ENCODE measurements around the gene MSANTD2. TPM values are rescaled to one million over a fixed set of nuclear protein-coding genes. Genes with fewer than 3 reads are reported as not detected.

Gene MSANTD2
- total and polyA plus RNA-seq, 7 experiments from 2014 or later: 3.8 to 29.5 (median 12.1) TPM

DNA sequence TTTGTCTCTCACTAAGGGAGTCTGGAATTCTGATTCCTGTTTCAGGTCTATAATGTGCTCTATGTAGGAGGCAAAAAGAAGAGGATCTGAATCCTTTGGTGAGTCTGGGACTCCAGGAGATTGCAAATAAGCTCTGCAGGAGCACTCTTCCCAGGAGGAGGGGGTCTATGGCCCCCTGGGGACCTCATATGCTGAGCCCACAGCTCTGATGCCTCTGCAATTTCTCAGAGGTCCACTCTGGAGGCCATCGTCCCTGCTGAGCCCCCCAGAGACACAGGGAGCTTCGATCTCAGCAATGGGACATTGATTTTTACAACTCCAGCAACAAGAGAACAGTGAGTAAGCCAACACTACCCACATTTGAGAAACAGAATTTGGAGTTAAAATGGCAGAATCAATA lies 80.7 kb downstream of the MSANTD2 start:
- CTCF ChIA-PET: interaction anchor here (0.7 kb wide), 1 partner anchor 43 kb away, joined by 3 read pairs; no protein-coding TSS in a partner anchor
- ATAC-seq: no peak
- Mint-ChIP-seq H3K9me3 (no peaks in the 10 kb centered on the region), H3K27me3 (peaks cover 19 to 90% (median 36%) of the 10 kb centered on the region in 5 donors), H3K4me3 (peak overlapping the region in 2 of 10 donors; percentile 40 to 85), H3K27ac (no peak overlapping the region), H3K4me1 (peaks cover 14 to 34% (median 21%) of the 10 kb centered on the region in 7 donors), H3K36me3 (peaks cover 0 to 6% (median 0%) of the 10 kb centered on the region in 5 donors)
- Histone ChIP-seq H3K4me3 (ENCODE audit: low read length) (no peak overlapping the region), H3K4me1 (ENCODE audit: control insufficient read depth in 2 of 2, insufficient read depth in 2 of 2, low read length in 2 of 2) (peaks cover 10 to 15% of the 10 kb centered on the region in 2 donors), H3K27ac (ENCODE audit: low read depth, low read length) (no peak overlapping the region), H3K36me3 (ENCODE audit: control insufficient read depth in 2 of 3, insufficient read depth in 3 of 3, low read length in 3 of 3) (no peaks in the 10 kb centered on the region), H3K27me3 (ENCODE audit: control insufficient read depth in 2 of 2, insufficient read depth in 2 of 2, low read length in 2 of 2) (peaks cover 5 to 6% of the 10 kb centered on the region in 2 donors), H3K9me3 (ENCODE audit: control insufficient read depth in 2 of 3, low read length in 3 of 3) (no peaks in the 10 kb centered on the region)
- POLR2A ChIA-PET: interaction anchor here (1.4 kb wide), 1 partner anchor 27 kb away, joined by 3 read pairs; no protein-coding TSS in a partner anchor
- DNase-seq: no peak
- intact Hi-C loops (cut with micrococcal nuclease): loop anchor here in 1 of 2 donors (2.0 kb wide), 1 partner anchor 27 kb away; no protein-coding TSS in a partner anchor

DNA sequence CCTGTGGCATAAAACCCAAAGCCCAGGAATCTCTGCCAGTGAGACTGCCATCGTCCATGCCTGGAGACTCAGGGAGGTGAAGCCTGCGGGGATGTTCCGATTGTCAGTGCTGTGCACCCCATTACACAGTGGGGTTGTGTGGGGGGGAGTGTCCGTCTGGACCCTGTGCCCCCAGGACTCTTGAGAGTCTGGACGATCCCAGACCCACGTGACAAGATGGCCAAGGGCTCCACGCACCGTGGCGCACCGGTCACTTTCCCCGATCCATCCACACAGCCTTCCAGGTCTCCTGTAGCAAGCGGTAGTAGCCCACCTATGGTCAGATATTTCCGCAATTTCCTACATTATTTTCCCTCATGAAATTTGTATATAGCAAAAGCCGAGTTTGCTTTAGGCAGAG lies 81.4 kb downstream of the MSANTD2 start:
- no peaks in the 10 kb centered on the region for H3K36me3 ChIP-seq (ENCODE audit: control insufficient read depth in 2 of 3, insufficient read depth in 3 of 3, low read length in 3 of 3)
- peaks cover 5 to 6% of the 10 kb centered on the region in 2 donors for H3K27me3 ChIP-seq (ENCODE audit: control insufficient read depth in 2 of 2, insufficient read depth in 2 of 2, low read length in 2 of 2)
- H3K27ac Mint-ChIP-seq: no peak overlapping the region
- peaks cover 10 to 15% of the 10 kb centered on the region in 2 donors for H3K4me1 ChIP-seq (ENCODE audit: control insufficient read depth in 2 of 2, insufficient read depth in 2 of 2, low read length in 2 of 2)
- CTCF ChIA-PET: interaction anchor here (0.7 kb wide), 1 partner anchor 44 kb away, joined by 3 read pairs; no protein-coding TSS in a partner anchor
- peaks cover 27 to 85% (median 43%) of the 10 kb centered on the region in 5 donors for H3K27me3 Mint-ChIP-seq
- DNase-seq: no peak
- H3K4me3 ChIP-seq (ENCODE audit: low read length): no peak overlapping the region
- peaks cover 0 to 11% (median 5%) of the 10 kb centered on the region in 5 donors for H3K36me3 Mint-ChIP-seq
- H3K4me1 Mint-ChIP-seq: peaks cover 14 to 34% (median 21%) of the 10 kb centered on the region in 7 donors
- POLR2A ChIA-PET: no interaction called here
- no peaks in the 10 kb centered on the region for H3K9me3 Mint-ChIP-seq
- intact Hi-C loops (cut with micrococcal nuclease): loop anchor here in 1 of 2 donors (1.0 to 2.0 kb wide), 3 partner anchors 20 to 46 kb away; partner anchors contain the start of genes NRGN, SIAE and SPA17
- H3K4me3 Mint-ChIP-seq: peak overlapping the region in 8 of 10 donors; percentile 3 to 94 (median 63)
- no peaks in the 10 kb centered on the region for H3K9me3 ChIP-seq (ENCODE audit: control insufficient read depth in 2 of 3, low read length in 3 of 3)
- no peak for ATAC-seq
- H3K27ac ChIP-seq (ENCODE audit: low read depth, low read length): no peak overlapping the region

DNA sequence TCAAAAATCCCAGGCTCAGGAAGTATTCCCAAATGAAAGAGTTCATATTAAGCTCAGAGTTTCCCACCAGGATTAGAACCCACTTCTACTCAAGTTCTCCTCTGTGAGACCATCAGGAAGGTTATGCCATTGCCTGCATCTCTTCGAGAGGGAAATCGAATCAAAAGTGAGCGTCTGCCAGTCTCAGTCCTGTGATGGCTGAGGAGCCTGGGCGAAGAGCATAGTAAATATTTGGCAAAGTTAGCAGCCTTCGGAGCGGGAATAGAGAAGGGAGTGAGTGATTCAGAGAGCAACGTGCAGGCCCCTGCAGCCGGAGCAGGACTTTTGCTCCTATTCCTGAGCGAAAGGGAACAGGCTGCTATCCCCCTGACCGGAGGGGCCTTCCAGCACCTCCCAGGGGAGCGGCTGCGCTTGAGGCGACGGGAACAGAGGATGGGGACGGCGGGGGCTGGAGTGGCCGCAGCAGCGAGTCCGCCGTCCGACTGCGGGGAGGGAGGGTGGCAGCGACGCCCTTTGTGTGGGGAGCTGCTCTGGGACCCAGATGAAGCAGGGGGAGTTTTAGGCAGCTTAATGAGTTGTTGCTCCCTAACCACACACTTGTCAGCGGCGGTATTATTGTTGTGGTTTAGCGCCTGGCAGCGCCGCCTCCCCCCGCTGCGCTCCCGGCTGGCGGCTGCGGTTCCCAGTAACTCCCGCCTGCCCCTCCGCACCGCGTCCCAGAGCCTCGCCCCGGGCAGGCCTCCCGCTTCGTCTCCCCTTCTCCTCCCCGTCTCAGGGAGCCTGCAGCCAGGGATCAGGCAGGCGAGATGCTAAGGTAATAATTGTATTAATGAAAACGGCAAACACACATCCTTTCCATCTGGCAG lies 82.2 kb downstream of the MSANTD2 start:
- peaks cover 10 to 15% of the 10 kb centered on the region in 2 donors for H3K4me1 ChIP-seq (ENCODE audit: control insufficient read depth in 2 of 2, insufficient read depth in 2 of 2, low read length in 2 of 2)
- ATAC-seq (peak; percentile 76), DNase-seq (peak in 6 of 9 donors; percentile 12 to 37 (median 24))
- no peak overlapping the region for H3K27ac ChIP-seq (ENCODE audit: low read depth, low read length)
- no peaks in the 10 kb centered on the region for H3K9me3 Mint-ChIP-seq
- H3K27me3 ChIP-seq (ENCODE audit: control insufficient read depth in 2 of 2, insufficient read depth in 2 of 2, low read length in 2 of 2): peaks cover 5 to 6% of the 10 kb centered on the region in 2 donors
- no peaks in the 10 kb centered on the region for H3K9me3 ChIP-seq (ENCODE audit: control insufficient read depth in 2 of 3, low read length in 3 of 3)
- peaks cover 0 to 16% (median 5%) of the 10 kb centered on the region in 5 donors for H3K36me3 Mint-ChIP-seq
- intact Hi-C loops (cut with micrococcal nuclease): loop anchor here in 1 of 2 donors (1.0 to 2.0 kb wide), 3 partner anchors 21 to 45 kb away; partner anchors contain the start of genes NRGN, SIAE and SPA17
- peaks cover 29 to 78% (median 49%) of the 10 kb centered on the region in 5 donors for H3K27me3 Mint-ChIP-seq
- peak overlapping the region; percentile 48 for H3K4me3 ChIP-seq (ENCODE audit: low read length)
- H3K4me3 Mint-ChIP-seq: peak overlapping the region; percentile 63 to 94 (median 82)
- ChIA-PET CTCF (interaction anchor here (0.6 kb wide), 1 partner anchor 24 kb away, joined by 3 read pairs; no protein-coding TSS in a partner anchor), POLR2A (interaction anchor here (1.0 kb wide), 1 partner anchor 12 kb away, joined by 3 read pairs; no protein-coding TSS in a partner anchor)
- peaks cover 14 to 33% (median 21%) of the 10 kb centered on the region in 7 donors for H3K4me1 Mint-ChIP-seq
- peak overlapping the region in 2 of 9 donors; percentile 14 to 43 for H3K27ac Mint-ChIP-seq
- no peaks in the 10 kb centered on the region for H3K36me3 ChIP-seq (ENCODE audit: control insufficient read depth in 2 of 3, insufficient read depth in 3 of 3, low read length in 3 of 3)

DNA sequence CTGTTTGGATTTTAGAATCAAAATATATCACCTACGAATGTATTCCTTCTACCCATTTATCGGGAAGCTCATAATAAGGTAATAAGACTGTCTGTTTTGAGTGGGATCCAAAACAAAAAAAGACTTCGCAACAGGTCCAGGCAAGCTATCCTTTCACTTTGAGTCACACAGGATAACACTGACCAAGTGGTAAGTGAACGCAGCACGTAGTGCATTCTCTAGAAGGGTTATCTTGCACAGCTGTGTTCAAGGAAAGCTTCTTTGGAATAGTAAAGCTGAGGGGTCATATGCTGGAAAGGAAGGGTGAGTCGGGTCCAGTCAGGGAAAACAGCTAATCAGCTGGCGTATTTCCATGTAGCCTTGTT lies 82.8 kb downstream of the MSANTD2 start:
- POLR2A ChIA-PET: interaction anchor here (1.0 kb wide), 1 partner anchor 11 kb away, joined by 3 read pairs; no protein-coding TSS in a partner anchor

DNA sequence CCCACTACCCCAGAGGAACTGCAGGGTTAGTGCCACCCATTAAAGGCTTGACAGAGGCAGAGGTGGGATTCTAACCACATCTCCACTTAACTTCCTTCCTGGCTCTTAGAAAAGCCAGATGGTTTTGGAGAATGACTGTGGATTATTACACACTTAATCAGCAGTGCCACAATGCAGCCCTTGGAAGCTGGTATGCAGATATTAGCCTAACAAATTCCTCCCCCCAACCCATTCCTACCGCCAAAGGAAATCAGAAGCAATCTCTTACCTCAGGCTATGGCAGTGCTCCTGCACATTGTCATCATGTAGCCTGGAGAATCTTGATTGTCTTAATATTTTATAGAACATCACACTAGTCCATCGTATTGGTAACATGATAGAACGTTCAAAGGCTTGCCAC lies 83.6 kb downstream of the MSANTD2 start:
- CTCF ChIA-PET: no interaction called here
- peak overlapping the region in 3 of 10 donors; percentile 10 to 85 (median 13) for H3K4me3 Mint-ChIP-seq
- no peak overlapping the region for H3K4me3 ChIP-seq (ENCODE audit: low read length)
- H3K4me1 ChIP-seq (ENCODE audit: control insufficient read depth in 2 of 2, insufficient read depth in 2 of 2, low read length in 2 of 2): peaks cover 10% of the 10 kb centered on the region in 2 donors
- H3K27me3 ChIP-seq (ENCODE audit: control insufficient read depth in 2 of 2, insufficient read depth in 2 of 2, low read length in 2 of 2): peaks cover 5 to 6% of the 10 kb centered on the region in 2 donors
- H3K36me3 Mint-ChIP-seq: peaks cover 0 to 19% (median 5%) of the 10 kb centered on the region in 5 donors
- no peak for DNase-seq
- ATAC-seq: no peak
- intact Hi-C loops (cut with micrococcal nuclease): no loop called here
- no peak overlapping the region for H3K27ac Mint-ChIP-seq
- no peak overlapping the region for H3K27ac ChIP-seq (ENCODE audit: low read depth, low read length)
- peaks cover 29 to 65% (median 45%) of the 10 kb centered on the region in 5 donors for H3K27me3 Mint-ChIP-seq
- peaks cover 8 to 20% (median 10%) of the 10 kb centered on the region in 7 donors for H3K4me1 Mint-ChIP-seq
- no peaks in the 10 kb centered on the region for H3K9me3 ChIP-seq (ENCODE audit: control insufficient read depth in 2 of 3, low read length in 3 of 3)
- POLR2A ChIA-PET: interaction anchor here (1.0 kb wide), 1 partner anchor 10 kb away, joined by 3 read pairs; no protein-coding TSS in a partner anchor
- no peaks in the 10 kb centered on the region for H3K36me3 ChIP-seq (ENCODE audit: control insufficient read depth in 2 of 3, insufficient read depth in 3 of 3, low read length in 3 of 3)
- H3K9me3 Mint-ChIP-seq: peaks cover 0 to 3% (median 0%) of the 10 kb centered on the region in 11 donors

More for the DNA sequence above, 82.8 kb downstream of the MSANTD2 start:
- Histone ChIP-seq H3K9me3 (ENCODE audit: control insufficient read depth in 2 of 3, low read length in 3 of 3) (no peaks in the 10 kb centered on the region), H3K4me3 (ENCODE audit: low read length) (peak overlapping the region; percentile 48), H3K36me3 (ENCODE audit: control insufficient read depth in 2 of 3, insufficient read depth in 3 of 3, low read length in 3 of 3) (no peaks in the 10 kb centered on the region), H3K27me3 (ENCODE audit: control insufficient read depth in 2 of 2, insufficient read depth in 2 of 2, low read length in 2 of 2) (peaks cover 5 to 6% of the 10 kb centered on the region in 2 donors), H3K4me1 (ENCODE audit: control insufficient read depth in 2 of 2, insufficient read depth in 2 of 2, low read length in 2 of 2) (peaks cover 10 to 12% of the 10 kb centered on the region in 2 donors), H3K27ac (ENCODE audit: low read depth, low read length) (no peak overlapping the region)
- DNase-seq: no peak
- Mint-ChIP-seq H3K4me1 (peaks cover 10 to 27% (median 15%) of the 10 kb centered on the region in 7 donors), H3K36me3 (peaks cover 0 to 17% (median 5%) of the 10 kb centered on the region in 5 donors), H3K4me3 (peak overlapping the region; percentile 63 to 94 (median 82)), H3K9me3 (no peaks in the 10 kb centered on the region), H3K27me3 (peaks cover 29 to 71% (median 45%) of the 10 kb centered on the region in 5 donors), H3K27ac (peak overlapping the region in 2 of 9 donors; percentile 14 to 43)
- CTCF ChIA-PET: interaction anchor here (0.6 kb wide), 1 partner anchor 24 kb away, joined by 3 read pairs; no protein-coding TSS in a partner anchor
- no peak for ATAC-seq
- intact Hi-C loops (cut with micrococcal nuclease): no loop called here
